Upper lobe of left lung (tissue), 6 donors: Measurements from ENCODE around the gene GRIK4. TPM values are rescaled to one million over a fixed set of nuclear protein-coding genes. Genes with fewer than 3 reads are reported as not detected.

Source experiments
- ATAC-seq, 2 donors: fragments of 200-7000 bp; cut with Tn5 transposase; one replicate each; pipeline ENCODE4 v1.9.1; 2022; ENCODE audit warnings: mild to moderate bottlenecking in 2 of 2, moderate library complexity in 2 of 2; ENCODE audit not compliant: low FRiP score in 2 of 2
- DNase-seq, 2 donors: peaks; one replicate each; pipeline ENCODE4 v3.0.0-alpha.2; 2019 to 2020
- H3K27ac ChIP-seq, 4 donors: fragments of 200-600 bp; sonication (generic); one replicate each; pipeline ENCODE4 v1.5.1; 2016 to 2019
- H3K27me3 ChIP-seq, 4 donors: fragments of 200-600 bp; sonication (generic); one replicate each; pipeline ENCODE4 v1.5.1; 2017 to 2019
- H3K36me3 ChIP-seq, 4 donors: fragments of 200-600 bp; sonication (generic); one replicate each; pipeline ENCODE4 v1.5.1; 2016 to 2019
- H3K4me1 ChIP-seq, 4 donors: fragments of 200-600 bp; sonication (generic); one replicate each; pipeline ENCODE4 v1.5.1; 2018 to 2019
- H3K4me3 ChIP-seq, 4 donors: fragments of 200-600 bp; sonication (generic); one replicate each; pipeline ENCODE4 v1.5.1; 2017 to 2019; ENCODE audit warnings: mild to moderate bottlenecking in 2 of 4, moderate library complexity in 1 of 4
- H3K9me3 ChIP-seq, 4 donors: fragments of 200-600 bp; sonication (generic); one replicate each; pipeline ENCODE4 v1.5.1; 2018 to 2019
- EP300 ChIP-seq, 4 donors: sonication (generic); formaldehyde crosslinking; IDR thresholded peaks; one replicate each; pipeline ENCODE4 v1.5.1; 2017; ENCODE audit warnings: antibody characterized with exemption in 4 of 4, control low read depth in 2 of 4
- POLR2A ChIP-seq, 4 donors: fragments of 450-650 bp; IDR thresholded peaks; one replicate each; pipeline ENCODE4 v1.5.1; 2016 to 2017; ENCODE audit warnings: antibody characterized with exemption in 4 of 4, mild to moderate bottlenecking in 2 of 4
- POLR2AphosphoS5 ChIP-seq, 2 donors: sonication (generic); formaldehyde crosslinking; IDR thresholded peaks; one replicate each; pipeline ENCODE4 v1.5.1; 2017; ENCODE audit warnings: antibody characterized with exemption in 2 of 2
- WGBS, 2 donors: methylation state at CpG; one replicate each; pipeline ENCODE4 v1.1.5; 2017 to 2018; 5-methylcytosine and 5-hydroxymethylcytosine counted together
- total RNA-seq, 6 donors: library from RNA; depleted of rRNA in 4 of 6; stranded (reverse); fragments of >200 nt in 4 of 6; gene quantifications; one replicate each; pipeline versions ENCODE4 v1.1.0 to v1.2.1, GENCODE V29; 2016 to 2021
- TF ChIP-seq, protein P1 (sequence below), 6 experiments: fragments of 450-650 bp in 4 of 6; fragments of 200-600 bp in 2 of 6; sonication (generic) in 2 of 6; IDR thresholded peaks; one replicate each; pipeline ENCODE4 v1.5.1; 2016 to 2019; ENCODE audit warnings: antibody characterized with exemption in 6 of 6
- donor health status: DM: no; HTN: no; CAD: no; lungs with moderate emphysema.
- donor health status: DM: no; HTN: yes; CAD: no; lungs with severe emphysema.

GRIK4 gene
- total RNA-seq, 6 donors from 2014 or later: 0.30 to 8.4 (median 0.78) TPM

- no peak overlapping the region for H3K27ac ChIP-seq
- H3K27me3 ChIP-seq: no peaks in the 10 kb centered on the region
- TF ChIP-seq, protein P1, sequence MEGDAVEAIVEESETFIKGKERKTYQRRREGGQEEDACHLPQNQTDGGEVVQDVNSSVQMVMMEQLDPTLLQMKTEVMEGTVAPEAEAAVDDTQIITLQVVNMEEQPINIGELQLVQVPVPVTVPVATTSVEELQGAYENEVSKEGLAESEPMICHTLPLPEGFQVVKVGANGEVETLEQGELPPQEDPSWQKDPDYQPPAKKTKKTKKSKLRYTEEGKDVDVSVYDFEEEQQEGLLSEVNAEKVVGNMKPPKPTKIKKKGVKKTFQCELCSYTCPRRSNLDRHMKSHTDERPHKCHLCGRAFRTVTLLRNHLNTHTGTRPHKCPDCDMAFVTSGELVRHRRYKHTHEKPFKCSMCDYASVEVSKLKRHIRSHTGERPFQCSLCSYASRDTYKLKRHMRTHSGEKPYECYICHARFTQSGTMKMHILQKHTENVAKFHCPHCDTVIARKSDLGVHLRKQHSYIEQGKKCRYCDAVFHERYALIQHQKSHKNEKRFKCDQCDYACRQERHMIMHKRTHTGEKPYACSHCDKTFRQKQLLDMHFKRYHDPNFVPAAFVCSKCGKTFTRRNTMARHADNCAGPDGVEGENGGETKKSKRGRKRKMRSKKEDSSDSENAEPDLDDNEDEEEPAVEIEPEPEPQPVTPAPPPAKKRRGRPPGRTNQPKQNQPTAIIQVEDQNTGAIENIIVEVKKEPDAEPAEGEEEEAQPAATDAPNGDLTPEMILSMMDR (IDR thresholded peaks at IDR 0.05): no peak
- H3K4me1 ChIP-seq: no peaks in the 10 kb centered on the region
- H3K36me3 ChIP-seq: no peaks in the 10 kb centered on the region
- no peak for DNase-seq
- peak in 1 of 2 donors; percentile 52 for ATAC-seq
- H3K4me3 ChIP-seq: no peak overlapping the region
- WGBS, 2 donors: 48% methylated on average over 9 of the region's 9 CpGs
- no peaks in the 10 kb centered on the region for H3K9me3 ChIP-seq
Observed at GRCh38 chr11:120883404-120884080, 372.0 kb downstream of the GRIK4 start.

DNA sequence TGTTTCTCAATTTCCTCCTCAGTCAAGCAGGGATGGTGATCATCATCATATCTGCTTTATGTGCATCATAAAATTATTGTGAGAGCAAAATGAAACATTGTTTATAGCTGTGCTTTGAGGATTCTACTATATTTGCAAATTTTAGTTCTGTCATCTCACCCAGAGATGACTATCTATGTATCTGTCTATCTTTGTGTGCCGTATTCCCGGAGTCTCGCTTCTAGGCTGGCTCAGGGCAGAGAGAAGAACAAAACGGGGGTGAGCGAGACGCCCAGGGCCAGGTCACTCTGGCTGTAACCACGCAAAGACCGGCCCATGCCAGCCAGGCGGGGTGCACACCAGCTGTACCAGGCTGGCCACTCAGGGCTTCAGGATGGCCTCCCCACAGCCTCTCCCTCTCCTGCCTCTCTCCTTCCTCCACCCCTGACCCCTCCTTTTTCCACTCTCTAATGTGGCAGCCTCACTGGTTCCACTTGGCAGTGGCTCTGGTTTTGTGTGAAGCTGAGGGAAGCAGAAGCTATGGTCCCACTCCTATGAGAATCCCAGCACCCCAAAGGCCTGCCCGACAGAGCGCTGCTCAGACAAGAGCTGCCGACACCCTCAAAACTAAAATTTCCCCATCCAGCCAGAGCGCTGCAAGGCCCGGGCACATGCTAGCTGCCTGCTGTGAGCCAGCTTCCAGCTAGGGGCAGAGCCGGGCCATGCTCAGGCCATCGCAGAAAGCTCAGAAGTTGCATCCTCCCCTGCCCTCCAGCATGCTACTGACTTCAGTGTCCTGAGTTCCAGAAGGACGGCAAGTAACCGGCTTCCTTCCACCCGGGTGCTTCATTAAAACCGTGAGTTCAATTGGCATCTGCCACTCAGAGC is 372.8 kb downstream of the GRIK4 start:
- peak in 1 of 2 donors; percentile 4 for ATAC-seq
- H3K4me3 ChIP-seq: no peak overlapping the region
- WGBS, 2 donors: 88 to 90% methylated on average over 19 of the region's 20 CpGs
- H3K9me3 ChIP-seq: no peaks in the 10 kb centered on the region
- no peaks in the 10 kb centered on the region for H3K36me3 ChIP-seq
- TF ChIP-seq EP300 (IDR thresholded peaks at IDR 0.05) (no peak), POLR2A (IDR thresholded peaks at IDR 0.05) (no peak)
- H3K27me3 ChIP-seq: no peaks in the 10 kb centered on the region
- no peak for DNase-seq
- H3K27ac ChIP-seq: no peak overlapping the region
- H3K4me1 ChIP-seq: no peaks in the 10 kb centered on the region

DNA sequence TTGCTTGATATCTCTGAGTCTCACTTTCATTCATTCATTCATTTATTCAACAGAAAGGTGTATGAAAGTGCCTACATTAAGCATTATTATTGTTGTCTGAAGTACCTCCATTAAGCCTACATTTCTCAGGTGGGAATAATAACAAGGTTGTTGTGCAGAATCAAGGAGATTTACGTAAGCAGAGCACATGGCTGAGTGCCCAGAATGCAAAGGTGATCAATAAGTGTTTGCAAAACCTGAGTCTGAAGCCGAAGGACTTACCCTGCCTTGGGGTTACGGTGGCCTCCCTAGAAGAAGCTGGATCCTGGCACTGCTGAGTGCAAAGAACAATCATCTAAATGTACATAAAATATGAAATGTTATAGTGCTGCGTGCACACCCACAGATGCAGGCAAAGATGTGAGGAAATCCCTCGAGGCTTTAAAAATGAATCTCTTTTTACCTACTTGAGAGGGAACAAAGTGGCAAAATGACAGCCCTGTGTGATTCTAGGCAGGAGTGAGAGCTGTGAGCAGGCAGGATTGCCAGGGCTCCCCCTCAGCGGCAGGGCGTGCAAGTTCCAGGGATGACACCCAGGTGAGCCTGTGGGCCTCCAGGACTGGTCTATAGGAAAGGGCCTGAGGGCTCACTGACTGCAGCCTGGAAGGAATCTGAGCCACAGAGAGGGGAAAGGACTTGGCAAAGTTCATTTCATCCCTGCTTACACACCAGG is 379.2 kb downstream of the GRIK4 start:
- ATAC-seq: peak in 1 of 2 donors; percentile 19
- Histone ChIP-seq H3K9me3 (no peaks in the 10 kb centered on the region), H3K36me3 (no peaks in the 10 kb centered on the region), H3K4me3 (no peak overlapping the region), H3K27me3 (no peaks in the 10 kb centered on the region), H3K27ac (no peak overlapping the region), H3K4me1 (no peaks in the 10 kb centered on the region)
- no peak for DNase-seq
- 66 to 87% methylated on average over 7 of the region's 7 CpGs for WGBS, 2 donors
- no peak for TF ChIP-seq POLR2AphosphoS5 (IDR thresholded peaks at IDR 0.05)
- TF ChIP-seq, protein P1 (IDR thresholded peaks at IDR 0.05): no peak
- TF ChIP-seq POLR2A (IDR thresholded peaks at IDR 0.05): no peak
- TF ChIP-seq EP300 (IDR thresholded peaks at IDR 0.05): no peak

GRCh38 chr11:120893440-120894201 is 382.1 kb downstream of the GRIK4 start:
- ATAC-seq (no peak), DNase-seq (no peak)
- no peaks in the 10 kb centered on the region for H3K4me1 ChIP-seq
- no peak overlapping the region for H3K27ac ChIP-seq
- no peaks in the 10 kb centered on the region for H3K9me3 ChIP-seq
- H3K36me3 ChIP-seq: no peaks in the 10 kb centered on the region
- no peaks in the 10 kb centered on the region for H3K27me3 ChIP-seq
- TF ChIP-seq POLR2A (IDR thresholded peaks at IDR 0.05) (no peak), POLR2AphosphoS5 (IDR thresholded peaks at IDR 0.05) (no peak), EP300 (IDR thresholded peaks at IDR 0.05) (no peak)
- TF ChIP-seq, protein P1 (IDR thresholded peaks at IDR 0.05): no peak
- H3K4me3 ChIP-seq: no peak overlapping the region
- WGBS, 2 donors: 83 to 85% methylated on average over 9 of the region's 9 CpGs
